Measurements from ENCODE around the gene CHD6.

The CHD6 gene

DNA sequence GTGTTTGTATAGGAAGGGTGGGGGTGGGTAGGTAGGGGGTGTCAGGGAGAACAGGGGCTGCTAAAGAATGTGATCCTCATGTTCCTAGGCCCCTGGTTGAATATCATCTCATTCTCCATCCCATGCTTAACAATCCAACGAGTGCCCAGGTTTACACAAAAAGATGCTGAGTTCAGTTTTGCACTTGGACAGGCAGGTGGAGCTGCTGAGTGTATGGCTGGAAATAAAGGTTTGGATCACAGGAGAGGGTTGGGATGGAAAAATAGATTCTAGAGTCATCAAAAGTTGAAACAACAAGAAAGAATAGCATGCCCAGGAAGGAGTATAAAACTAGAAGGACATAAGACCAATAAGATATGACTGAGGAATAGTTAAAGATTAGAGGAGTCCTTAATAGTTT, 14.2 kb downstream of the CHD6 start:
- no peak for TF ChIP-seq CTCF (conservative IDR thresholded peaks at IDR 0.05; ENCODE audit: low read length)
- H3K4me3 ChIP-seq (ENCODE audit: low read length): no peak overlapping the region
- DNase-seq (ENCODE audit: low read depth): no peak

- DNase-seq (ENCODE audit: low read depth): no peak
- no peak overlapping the region for H3K4me3 ChIP-seq (ENCODE audit: low read length)
- TF ChIP-seq CTCF (conservative IDR thresholded peaks at IDR 0.05; ENCODE audit: low read length): no peak
These were observed 16.4 kb downstream of the CHD6 start for GRCh38 chr20:41601742-41602141.

DNA sequence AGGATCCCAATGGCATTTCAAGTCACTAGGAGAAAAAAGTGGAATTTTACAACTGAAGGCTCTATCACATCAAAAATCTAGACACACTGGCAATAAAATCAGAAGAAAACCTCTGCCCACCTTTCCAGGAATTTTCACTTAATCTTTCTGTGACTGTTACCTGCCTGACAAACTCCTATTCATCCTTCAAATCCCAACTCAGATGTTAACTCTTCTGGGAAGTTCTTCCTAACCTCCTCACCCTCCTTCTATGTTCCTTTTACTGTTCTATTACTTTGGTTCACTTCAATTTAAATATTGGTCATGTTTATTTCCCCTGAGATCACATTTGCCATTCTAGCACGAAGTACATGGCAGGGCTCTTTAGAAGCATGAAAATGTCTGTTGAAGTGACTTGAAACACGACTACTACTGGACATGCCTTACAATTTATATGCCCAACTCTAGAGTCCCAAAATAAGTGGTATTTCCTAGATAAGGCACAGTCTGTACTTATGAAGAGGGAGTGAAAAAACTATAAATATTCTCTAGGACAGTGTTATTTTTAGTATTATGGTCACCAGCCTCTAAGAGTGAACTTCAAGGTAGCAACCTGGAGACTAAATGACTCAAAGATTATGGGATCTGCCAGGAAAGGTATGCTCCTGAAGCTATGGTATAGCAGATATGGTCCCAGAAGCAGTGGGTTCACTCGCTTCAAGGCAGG, 17.1 kb downstream of the CHD6 start:
- DNase-seq (ENCODE audit: low read depth): no peak
- no peak overlapping the region for H3K4me3 ChIP-seq (ENCODE audit: low read length)
- no peak for TF ChIP-seq CTCF (conservative IDR thresholded peaks at IDR 0.05; ENCODE audit: low read length)

DNA sequence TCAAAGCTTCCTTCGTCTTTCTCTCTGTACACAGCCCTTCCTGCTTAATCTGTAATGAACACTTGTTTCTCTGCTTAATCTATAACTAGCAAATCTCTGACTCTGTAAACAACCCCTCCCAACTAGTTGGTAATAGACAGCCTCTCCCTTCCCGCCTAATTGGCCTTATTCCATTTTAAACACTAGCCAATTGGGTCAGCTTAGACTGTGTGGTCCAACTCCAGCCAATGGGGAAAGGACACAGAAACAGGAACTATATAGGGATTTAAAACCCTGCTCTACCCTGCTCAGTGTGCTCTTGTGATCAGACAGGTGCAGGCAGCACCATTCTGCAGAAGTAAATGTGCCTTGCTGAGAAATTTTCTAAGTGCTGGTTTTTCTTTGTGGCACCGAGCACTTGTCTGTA, 18.5 kb downstream of the CHD6 start:
- no peak for DNase-seq (ENCODE audit: low read depth)
- H3K4me3 ChIP-seq (ENCODE audit: low read length): no peak overlapping the region
- no peak for TF ChIP-seq CTCF (conservative IDR thresholded peaks at IDR 0.05; ENCODE audit: low read length)

DNA sequence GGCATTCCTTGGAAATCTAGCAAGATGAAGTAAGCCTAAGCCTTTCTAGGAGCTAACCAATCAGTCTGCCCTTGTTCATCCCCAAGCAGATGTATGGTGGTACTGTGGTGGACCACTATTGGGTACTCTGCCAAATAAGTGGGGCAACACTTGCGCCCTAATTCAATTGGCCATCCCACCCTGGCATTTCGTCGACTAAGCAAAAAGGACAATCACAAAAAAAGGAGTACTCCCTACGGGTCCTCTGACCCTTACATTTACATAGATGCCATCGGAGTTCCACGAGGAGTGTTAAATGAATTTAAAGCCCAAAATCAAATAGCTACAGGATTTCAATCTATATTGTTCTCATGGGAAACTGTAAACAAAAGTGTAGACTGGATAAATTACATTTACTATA, 19.5 kb downstream of the CHD6 start:
- no peak for TF ChIP-seq CTCF (conservative IDR thresholded peaks at IDR 0.05; ENCODE audit: low read length)
- H3K4me3 ChIP-seq (ENCODE audit: low read length): no peak overlapping the region
- DNase-seq (ENCODE audit: low read depth): no peak

DNA sequence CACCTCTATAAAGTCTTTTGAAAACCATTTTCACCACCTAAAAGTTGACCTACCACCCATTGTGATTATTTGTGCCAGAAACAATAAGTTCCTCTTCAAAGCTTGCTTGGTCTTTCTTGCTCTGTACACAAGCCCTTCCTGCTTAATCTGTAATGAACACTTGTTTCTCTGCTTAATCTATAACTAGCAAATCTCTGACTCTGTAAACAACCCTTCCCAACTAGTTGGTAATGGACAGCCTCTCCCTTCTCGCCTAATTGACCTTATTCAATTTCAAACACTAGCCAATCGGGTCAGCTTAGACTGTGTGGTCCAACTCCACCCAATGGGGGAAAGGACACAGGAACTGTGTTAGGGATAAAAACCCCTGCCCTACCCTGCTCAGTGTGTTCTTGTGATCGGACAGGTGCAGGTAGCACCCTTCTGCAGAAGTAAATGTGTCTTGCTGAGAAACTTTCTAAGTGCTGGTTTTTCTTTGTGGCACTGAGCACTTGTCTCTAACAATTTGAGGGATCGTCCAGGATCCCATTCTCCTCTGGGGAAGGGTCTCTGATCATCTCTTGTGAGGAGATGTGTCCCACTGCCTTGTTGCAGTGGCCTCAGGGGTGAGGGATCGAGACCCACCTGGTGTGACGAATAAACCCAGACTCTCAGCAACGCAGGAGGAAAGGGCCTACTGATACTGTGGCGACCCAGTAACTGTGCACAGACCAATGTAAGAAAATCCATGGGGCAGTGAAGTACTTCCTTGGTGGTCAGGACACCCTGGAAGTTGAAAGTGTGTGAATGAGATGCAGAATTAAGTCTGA, 23.5 kb downstream of the CHD6 start:
- H3K4me3 ChIP-seq (ENCODE audit: low read length): no peak overlapping the region
- no peak for DNase-seq (ENCODE audit: low read depth)
- TF ChIP-seq CTCF (conservative IDR thresholded peaks at IDR 0.05; ENCODE audit: low read length): no peak

Data from AG10803 (cell line).